Endothelial cell of umbilical vein (primary cell): ENCODE data around the gene ASB8. TPM values are rescaled to one million over a fixed set of nuclear protein-coding genes. Genes with fewer than 3 reads are reported as not detected.

Experiments used
- BruUV-seq: library from RNA; stranded (reverse); fragments of 400-500 nt; replicated peaks from 2 replicates; lab custom pipeline; 2021; lab: Mats Ljungman, UMichigan
- CTCF ChIA-PET: fragments of 300-600, 350-600 bp; sonication (Branson Sonifier 250); formaldehyde crosslinking; loops from one replicate; lab custom pipeline; 2021; ENCODE audit warnings: antibody characterized with exemption, inconsistent platforms; lab: Charles Lee
- POLR2A ChIA-PET: fragments of 300-600, 350-600 bp; sonication (Branson Sonifier 250); formaldehyde crosslinking; loops from one replicate; lab custom pipeline; 2021; ENCODE audit warnings: antibody characterized with exemption, inconsistent platforms; lab: Charles Lee
- DNase-seq: peaks from one replicate; pipeline ENCODE4 v3.0.0-alpha.2; 2011; ENCODE audit warnings: low read depth, low spot score
- FAIRE-seq: peaks from 2 replicates; lab custom pipeline; 2011; peaks lifted over from hg19 to GRCh38; lab: Jason Lieb, UNC
- H2AFZ ChIP-seq: 2 replicates; pipeline ENCODE4 v1.6.0; 2012; ENCODE audit warnings: low read depth, low read length, control low read depth, inconsistent platforms
- H3K27ac ChIP-seq: 2 replicates; pipeline ENCODE4 v1.5.1; 2011; ENCODE audit warnings: low read depth, mild to moderate bottlenecking, control low read depth, low read length, moderate library complexity; ENCODE audit not compliant: insufficient read depth
- H3K27me3 ChIP-seq, 2 experiments: 2 replicates each; pipeline versions ENCODE4 v1.6.0 to v1.6.1; 2011; ENCODE audit warnings: low read length in 2 of 2, mixed read lengths in 1 of 2; ENCODE audit not compliant: control insufficient read depth in 2 of 2, insufficient read depth in 2 of 2
- H3K36me3 ChIP-seq, 2 experiments: 2 replicates in 1 of 2; 3 replicates in 1 of 2; pipeline ENCODE4 v1.5.1; 2011; ENCODE audit warnings: low read length in 2 of 2, mild to moderate bottlenecking in 1 of 2, moderate library complexity in 1 of 2; ENCODE audit not compliant: control insufficient read depth in 2 of 2, insufficient read depth in 2 of 2; ENCODE audit errors: extremely low read depth in 1 of 2
- H3K4me1 ChIP-seq: 3 replicates; pipeline ENCODE4 v1.5.1; 2011; ENCODE audit warnings: mild to moderate bottlenecking, low read length; ENCODE audit not compliant: control insufficient read depth, insufficient read depth; ENCODE audit errors: extremely low read depth
- H3K4me2 ChIP-seq: 2 replicates; pipeline ENCODE4 v1.6.1; 2011; ENCODE audit warnings: low read length, control low read depth, mixed read lengths; ENCODE audit not compliant: insufficient read depth
- H3K4me3 ChIP-seq, 3 experiments: fragments of 200-600 bp in 1 of 3; sonication (generic), shearing (Covaris generic) in 1 of 3; replicated peaks in 1 of 3; 2 replicates each; pipeline ENCODE4 v1.5.1; 2011 to 2016; ENCODE audit warnings: control low read depth in 3 of 3, low read length in 3 of 3, mild to moderate bottlenecking in 2 of 3, inconsistent platforms in 1 of 3, low read depth in 1 of 3, moderate library complexity in 1 of 3; ENCODE audit not compliant: insufficient read depth in 1 of 3
- H3K79me2 ChIP-seq: 2 replicates; pipeline ENCODE4 v1.6.0; 2012; ENCODE audit warnings: low read length, inconsistent platforms; ENCODE audit not compliant: control insufficient read depth, insufficient read depth
- H3K9ac ChIP-seq: replicated peaks from 2 replicates; pipeline ENCODE3; 2011; ENCODE audit warnings: low read length, control low read depth; ENCODE audit not compliant: insufficient read depth; ENCODE audit errors: extremely low read depth
- H3K9me1 ChIP-seq: replicated peaks from 3 replicates; pipeline ENCODE4 v1.6.0; 2011; ENCODE audit warnings: mild to moderate bottlenecking, low read length; ENCODE audit not compliant: control insufficient read depth, insufficient read depth; ENCODE audit errors: extremely low read depth
- H3K9me3 ChIP-seq: replicated peaks from 2 replicates; pipeline ENCODE4 v1.5.1; 2012; ENCODE audit warnings: low read length, inconsistent platforms; ENCODE audit not compliant: control insufficient read depth, insufficient read depth
- H4K20me1 ChIP-seq: replicated peaks from 2 replicates; pipeline ENCODE3; 2011; ENCODE audit warnings: mild to moderate bottlenecking, low read length; ENCODE audit not compliant: control insufficient read depth, insufficient read depth; ENCODE audit errors: extremely low read depth
- CTCF ChIP-seq, 2 donors: IDR thresholded peaks; 1 replicate in 1 of 2; 2 replicates in 1 of 2; pipeline ENCODE4 v1.5.1; 2011; ENCODE audit warnings: low read length in 2 of 2, mild to moderate bottlenecking in 2 of 2, moderate library complexity in 2 of 2, control low read depth in 1 of 2, inconsistent platforms in 1 of 2, low read depth in 1 of 2; ENCODE audit not compliant: insufficient read depth in 1 of 2; ENCODE audit errors: extremely low read depth in 1 of 2
- FOS ChIP-seq: IDR thresholded peaks from 2 replicates; pipeline ENCODE4 v1.6.1; 2011; ENCODE audit warnings: mild to moderate bottlenecking, low read length, moderate library complexity, borderline replicate concordance; ENCODE audit not compliant: insufficient read depth
- GATA2 ChIP-seq: IDR thresholded peaks from 2 replicates; pipeline ENCODE4 v1.7.0; 2011; ENCODE audit warnings: low read depth, mild to moderate bottlenecking, moderate library complexity, mixed read lengths, low read length; ENCODE audit not compliant: insufficient read length, insufficient read depth
- MYC ChIP-seq: IDR thresholded peaks from one replicate; pipeline ENCODE4 v1.6.1; 2011; ENCODE audit warnings: mild to moderate bottlenecking, low read depth, low read length
- POLR2A ChIP-seq: IDR thresholded peaks from 2 replicates; pipeline ENCODE4 v1.6.1; 2012; ENCODE audit warnings: low read depth, mild to moderate bottlenecking, control low read depth, low read length
- dilution Hi-C: fragments of 300-500 bp; cut with MboI; formaldehyde crosslinking; loops from one replicate; pipeline ENCODE4 v1.15.0; 2019; ENCODE audit warnings: low sequenced_read_pairs; ENCODE audit not compliant: extremely low pct_ligation_motif_present
- intact Hi-C: fragments of 100-400 bp; cut with micrococcal nuclease; formaldehyde crosslinking; loops from one replicate; pipeline ENCODE4 v1.10.0; 2022
- polyA plus RNA-seq, 4 experiments: library from polyadenylated mRNA; depleted of rRNA in 3 of 4; stranded (reverse) in 3 of 4; unstranded in 1 of 4; fragments of >200 nt; gene quantifications; 2 replicates each; pipeline versions ENCODE4 v1.2.1 to v1.2.3, GENCODE V29; 2011 to 2012; ENCODE audit warnings: missing spikeins in 1 of 4
- total RNA-seq: library from RNA; stranded (reverse); gene quantifications from 2 replicates; pipeline ENCODE4 v1.2.3, GENCODE V29; 2021
- TF ChIP-seq, protein P1 (sequence below): IDR thresholded peaks from 2 replicates; pipeline ENCODE4 v1.6.1; 2011; ENCODE audit not compliant: insufficient read depth, insufficient read length

ASB8 gene
- total and polyA plus RNA-seq, 2 donors (not counting 3 experiments of a cell fraction or from before 2014, with no cell fraction given): 14.9 to 29.7 TPM

DNA sequence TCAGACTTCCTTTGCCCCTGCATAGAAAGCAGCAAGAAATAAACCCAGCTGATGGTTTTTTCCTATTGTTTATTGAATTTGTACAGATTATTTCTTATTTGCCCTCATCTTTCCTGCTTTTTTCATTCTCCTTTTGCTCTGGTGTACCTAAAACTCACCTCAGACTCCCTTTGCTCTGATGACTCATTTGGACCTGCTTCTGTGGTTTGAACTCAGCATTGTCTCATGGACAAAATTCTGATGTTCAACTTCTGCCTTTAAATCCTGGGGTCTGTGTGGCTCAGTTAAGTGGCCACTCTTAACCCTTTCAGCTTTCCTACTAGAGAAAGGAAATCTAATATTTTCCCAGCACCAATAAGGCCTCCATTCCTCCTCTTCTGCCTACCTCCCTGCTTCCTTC, 47.9 kb downstream of the ASB8 start:
- Histone ChIP-seq H3K27me3 (peaks cover 0 to 3% of the 10 kb centered on the region in 2 experiments), H3K79me2 (peaks cover 8% of the 10 kb centered on the region), H3K4me3 (no peak overlapping the region), H3K36me3 (no peaks in the 10 kb centered on the region), H3K4me2 (no peak overlapping the region), H3K27ac (no peak overlapping the region), H3K9ac (no peak overlapping the region), H3K4me1 (peaks cover 12% of the 10 kb centered on the region), H2AFZ (no peak overlapping the region), H3K9me3 (no peaks in the 10 kb centered on the region), H3K9me1 (no peaks in the 10 kb centered on the region), H4K20me1 (no peaks in the 10 kb centered on the region)
- no peak for FAIRE-seq
- DNase-seq: no peak
- POLR2A ChIA-PET: interaction anchor here (0.7 kb wide), 1 partner anchor 40 kb away, joined by 5 read pairs; no protein-coding TSS in a partner anchor
- TF ChIP-seq FOS (no peak), POLR2A (no peak), MYC (no peak), GATA2 (no peak), CTCF (IDR thresholded peaks at IDR 0.05; ENCODE audit: extremely low read depth in 1 of 2, insufficient read depth in 1 of 2, low read depth in 1 of 2, low read length in 2 of 2) (no peak)
- TF ChIP-seq, protein P1, sequence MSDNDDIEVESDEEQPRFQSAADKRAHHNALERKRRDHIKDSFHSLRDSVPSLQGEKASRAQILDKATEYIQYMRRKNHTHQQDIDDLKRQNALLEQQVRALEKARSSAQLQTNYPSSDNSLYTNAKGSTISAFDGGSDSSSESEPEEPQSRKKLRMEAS: no peak
- intact Hi-C loops (loop anchor here (5.0 to 10.0 kb wide), 2 partner anchors 107 to 345 kb away; partner anchors contain the start of gene COL2A1), dilution Hi-C loops (no loop called here)
- CTCF ChIA-PET: interaction anchor here (1.4 kb wide), 1 partner anchor 10 kb away, joined by 5 read pairs; the partner anchor contains the start of gene PFKM
- BruUV-seq: no TSS peak
